ENCODE results near the gene LEP.

- TF ChIP-seq CTCF (IDR thresholded peaks at IDR 0.05) (no peak), EZH2 (IDR thresholded peaks at IDR 0.05) (no peak)
Measured at GRCh38 chr7:128263420-128263819, 22.3 kb downstream of the LEP start.

All from neural progenitor cell (in vitro differentiated cells).